HG03457 (cell line): Measurements from ENCODE around the gene KHDRBS2.

ENCODE experiments used
- ATAC-seq: cut with Tn5 transposase; IDR thresholded peaks from one replicate; pipeline ENCODE4 v1.9.1; 2021; ENCODE audit warnings: moderate number of reproducible peaks; ENCODE audit not compliant: unreplicated experiment

KHDRBS2 gene

GRCh38 chr6:62039605-62040004, 246.4 kb downstream of the KHDRBS2 start:
- no peak for ATAC-seq

GRCh38 chr6:62037445-62037844, 248.6 kb downstream of the KHDRBS2 start:
- no peak for ATAC-seq

GRCh38 chr6:62035952-62036351, 250.1 kb downstream of the KHDRBS2 start:
- no peak for ATAC-seq

- ATAC-seq, result no peak
Observed at GRCh38 chr6:62013719-62014118, 272.3 kb downstream of the KHDRBS2 start.

GRCh38 chr6:62009445-62009844, 276.6 kb downstream of the KHDRBS2 start:
- ATAC-seq, result no peak

- ATAC-seq, result no peak
Observed at GRCh38 chr6:61989616-61990015, 296.4 kb downstream of the KHDRBS2 start.

- no peak for ATAC-seq
Observed at GRCh38 chr6:61980622-61981021, 305.4 kb downstream of the KHDRBS2 start.

GRCh38 chr6:61977947-61978346, 308.1 kb downstream of the KHDRBS2 start:
- ATAC-seq, result no peak

- no peak for ATAC-seq
Observed at GRCh38 chr6:61977099-61977498, 308.9 kb downstream of the KHDRBS2 start.

GRCh38 chr6:61959196-61959595, 326.8 kb downstream of the KHDRBS2 start:
- ATAC-seq, result no peak

GRCh38 chr6:61953851-61954250, 332.2 kb downstream of the KHDRBS2 start:
- no peak for ATAC-seq

GRCh38 chr6:61951586-61951985, 334.4 kb downstream of the KHDRBS2 start:
- ATAC-seq, result no peak

GRCh38 chr6:61950811-61951210, 335.2 kb downstream of the KHDRBS2 start:
- no peak for ATAC-seq

GRCh38 chr6:61949971-61950370, 336.1 kb downstream of the KHDRBS2 start:
- ATAC-seq, result no peak

GRCh38 chr6:61949161-61949560, 336.9 kb downstream of the KHDRBS2 start:
- ATAC-seq, result no peak

GRCh38 chr6:61947311-61947947, 338.6 kb downstream of the KHDRBS2 start:
- ATAC-seq, result no peak

GRCh38 chr6:61940919-61941318, 345.1 kb downstream of the KHDRBS2 start:
- ATAC-seq, result no peak

- no peak for ATAC-seq
Observed at GRCh38 chr6:61935242-61935846, 350.7 kb downstream of the KHDRBS2 start.

- no peak for ATAC-seq
Observed at GRCh38 chr6:61909486-61909885, 376.5 kb downstream of the KHDRBS2 start.

- no peak for ATAC-seq
Observed at GRCh38 chr6:61901748-61902147, 384.3 kb downstream of the KHDRBS2 start.

GRCh38 chr6:61894536-61894935, 391.5 kb downstream of the KHDRBS2 start:
- no peak for ATAC-seq

GRCh38 chr6:61887423-61887822, 398.6 kb downstream of the KHDRBS2 start:
- no peak for ATAC-seq
